ENCODE measurements around the gene ANOS1.

ANOS1 gene

DNA sequence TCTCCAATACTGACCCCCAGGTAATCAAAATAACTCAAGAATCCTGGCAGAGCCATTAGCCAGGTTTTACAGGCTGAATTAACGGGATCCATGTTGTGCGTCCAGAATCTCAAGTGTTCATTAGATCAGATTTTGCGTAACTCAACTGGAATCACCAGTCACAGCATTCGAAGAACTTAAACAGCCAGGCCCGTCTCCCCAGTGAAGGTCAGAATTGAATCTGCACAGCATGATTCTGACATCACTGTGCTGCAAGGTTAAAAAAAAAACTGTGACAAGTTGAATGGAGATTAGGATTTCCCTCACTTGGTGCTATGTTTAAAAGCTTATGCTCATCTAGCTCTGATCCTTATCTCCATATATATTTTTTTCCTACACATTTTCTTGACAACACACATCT lies 96.1 kb downstream of the ANOS1 start:
- no peak overlapping the region for H3K4me3 ChIP-seq (ENCODE audit: low read length)
- H3K27ac ChIP-seq (ENCODE audit: low read length): no peak overlapping the region
- DNase-seq (ENCODE audit: low read depth, low spot score): no peak
- peaks cover 3% of the 10 kb centered on the region; the same call in 1 of the 2 replicates for H3K4me1 ChIP-seq (ENCODE audit: control insufficient read depth, insufficient read depth, low read length)
- no CpG with 5 or more reads among the region's 5 CpGs for WGBS (ENCODE audit: insufficient coverage, insufficient read length)
- no peaks in the 10 kb centered on the region for H3K36me3 ChIP-seq (ENCODE audit: control insufficient read depth, insufficient read depth, low read length)
- H3K27me3 ChIP-seq (ENCODE audit: control insufficient read depth, insufficient read depth, low read length): no peaks in the 10 kb centered on the region
- H3K9me3 ChIP-seq (ENCODE audit: control insufficient read depth, insufficient read depth, low read length): no peaks in the 10 kb centered on the region

DNA sequence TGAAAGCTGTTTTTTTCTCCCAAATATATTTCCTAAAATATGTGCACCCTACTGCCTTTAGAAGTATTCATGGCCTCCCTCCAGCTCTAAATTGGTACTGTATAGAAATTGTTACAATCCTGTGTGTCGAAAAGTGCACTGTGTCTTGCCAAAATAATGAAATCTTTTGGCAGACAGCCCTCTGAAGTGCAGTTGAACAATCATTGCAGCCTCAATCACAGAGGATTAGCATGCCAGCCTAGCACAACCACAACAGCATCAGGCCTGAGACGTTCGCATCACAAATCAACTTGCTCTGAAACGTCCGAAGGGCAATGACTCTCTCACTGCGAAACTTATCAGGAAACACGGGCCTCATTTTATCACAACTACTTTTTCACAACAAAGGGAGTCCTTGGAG lies 99.0 kb downstream of the ANOS1 start:
- no peak for DNase-seq (ENCODE audit: low read depth, low spot score)
- Histone ChIP-seq H3K4me1 (ENCODE audit: control insufficient read depth, insufficient read depth, low read length) (no peaks in the 10 kb centered on the region; the same call in 1 of the 2 replicates), H3K27ac (ENCODE audit: low read length) (no peak overlapping the region), H3K9me3 (ENCODE audit: control insufficient read depth, insufficient read depth, low read length) (no peaks in the 10 kb centered on the region), H3K36me3 (ENCODE audit: control insufficient read depth, insufficient read depth, low read length) (no peaks in the 10 kb centered on the region), H3K4me3 (ENCODE audit: low read length) (no peak overlapping the region), H3K27me3 (ENCODE audit: control insufficient read depth, insufficient read depth, low read length) (no peaks in the 10 kb centered on the region)
- WGBS (ENCODE audit: insufficient coverage, insufficient read length): no CpG with 5 or more reads among the region's 7 CpGs

DNA sequence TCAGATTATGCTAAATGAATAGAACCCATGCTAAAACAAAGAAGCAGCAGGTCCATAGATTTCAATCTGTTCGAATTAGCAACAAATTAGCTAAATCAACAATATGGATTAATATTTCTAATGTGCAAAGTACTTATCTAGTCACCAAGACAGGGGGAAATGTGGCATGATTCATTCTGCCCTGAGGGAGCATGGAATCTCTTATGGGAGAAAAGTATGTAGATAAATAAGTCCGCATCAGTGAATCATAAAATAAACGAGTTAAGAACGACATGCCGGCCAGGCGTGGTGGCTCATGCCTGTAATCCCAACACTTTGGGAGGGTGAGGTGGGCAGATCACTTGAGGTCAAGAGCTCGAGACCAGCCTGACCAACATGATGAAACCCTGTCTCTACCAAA lies 102.1 kb downstream of the ANOS1 start:
- Histone ChIP-seq H3K27me3 (ENCODE audit: control insufficient read depth, insufficient read depth, low read length) (no peaks in the 10 kb centered on the region), H3K27ac (ENCODE audit: low read length) (no peak overlapping the region), H3K36me3 (ENCODE audit: control insufficient read depth, insufficient read depth, low read length) (no peaks in the 10 kb centered on the region), H3K4me1 (ENCODE audit: control insufficient read depth, insufficient read depth, low read length) (no peaks in the 10 kb centered on the region; the same call in 1 of the 2 replicates), H3K9me3 (ENCODE audit: control insufficient read depth, insufficient read depth, low read length) (no peaks in the 10 kb centered on the region), H3K4me3 (ENCODE audit: low read length) (no peak overlapping the region)
- no CpG with 5 or more reads among the region's 7 CpGs for WGBS (ENCODE audit: insufficient coverage, insufficient read length)
- no peak for DNase-seq (ENCODE audit: low read depth, low spot score)

DNA sequence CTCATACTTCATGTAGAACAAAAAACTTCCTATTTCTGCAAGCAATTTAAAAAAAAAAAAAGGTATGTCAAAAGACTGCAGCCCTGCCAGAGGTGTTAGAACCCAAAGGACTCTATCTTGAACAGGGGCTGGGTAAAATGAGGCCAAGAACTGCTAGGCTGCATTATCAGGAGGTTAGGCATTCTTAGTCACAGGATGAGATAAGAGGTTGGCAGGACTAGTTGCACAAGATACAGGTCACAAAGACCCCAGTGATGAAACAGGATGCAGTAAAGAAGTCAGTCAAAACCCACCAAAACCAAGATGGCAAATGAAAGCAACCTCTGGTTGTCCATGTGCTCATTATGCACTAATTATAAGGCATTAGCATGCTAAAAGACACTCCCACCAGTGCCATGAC lies 104.1 kb downstream of the ANOS1 start:
- DNase-seq (ENCODE audit: low read depth, low spot score): no peak
- Histone ChIP-seq H3K9me3 (ENCODE audit: control insufficient read depth, insufficient read depth, low read length) (no peaks in the 10 kb centered on the region), H3K27ac (ENCODE audit: low read length) (no peak overlapping the region), H3K4me1 (ENCODE audit: control insufficient read depth, insufficient read depth, low read length) (no peaks in the 10 kb centered on the region), H3K27me3 (ENCODE audit: control insufficient read depth, insufficient read depth, low read length) (no peaks in the 10 kb centered on the region), H3K36me3 (ENCODE audit: control insufficient read depth, insufficient read depth, low read length) (no peaks in the 10 kb centered on the region), H3K4me3 (ENCODE audit: low read length) (no peak overlapping the region)

DNA sequence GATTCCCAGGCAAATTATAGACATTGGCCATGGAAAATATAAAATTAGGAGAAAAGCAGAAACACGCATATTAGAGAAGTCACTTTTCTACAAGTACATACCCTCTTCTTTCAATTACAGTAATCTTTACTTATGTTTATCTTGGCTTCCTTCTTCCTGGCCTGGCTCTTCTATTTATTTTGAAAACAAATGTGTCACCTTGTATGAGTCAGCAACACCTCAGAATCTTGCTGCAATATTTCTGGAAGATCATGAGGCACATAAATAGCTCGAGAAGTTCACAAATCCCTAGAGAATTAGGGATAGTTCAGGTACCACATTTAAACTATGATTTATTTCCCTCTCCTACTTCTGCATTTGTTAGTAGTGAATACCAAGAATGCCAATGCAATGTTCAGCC lies 124.6 kb downstream of the ANOS1 start:
- no peak overlapping the region for H3K4me3 ChIP-seq (ENCODE audit: low read length)
- H3K36me3 ChIP-seq (ENCODE audit: control insufficient read depth, insufficient read depth, low read length): no peaks in the 10 kb centered on the region
- H3K27me3 ChIP-seq (ENCODE audit: control insufficient read depth, insufficient read depth, low read length): no peaks in the 10 kb centered on the region
- no peaks in the 10 kb centered on the region for H3K9me3 ChIP-seq (ENCODE audit: control insufficient read depth, insufficient read depth, low read length)
- DNase-seq (ENCODE audit: low read depth, low spot score): no peak
- H3K27ac ChIP-seq (ENCODE audit: low read length): no peak overlapping the region
- no CpG with 5 or more reads among the region's 2 CpGs for WGBS (ENCODE audit: insufficient coverage, insufficient read length)
- no peaks in the 10 kb centered on the region for H3K4me1 ChIP-seq (ENCODE audit: control insufficient read depth, insufficient read depth, low read length)

DNA sequence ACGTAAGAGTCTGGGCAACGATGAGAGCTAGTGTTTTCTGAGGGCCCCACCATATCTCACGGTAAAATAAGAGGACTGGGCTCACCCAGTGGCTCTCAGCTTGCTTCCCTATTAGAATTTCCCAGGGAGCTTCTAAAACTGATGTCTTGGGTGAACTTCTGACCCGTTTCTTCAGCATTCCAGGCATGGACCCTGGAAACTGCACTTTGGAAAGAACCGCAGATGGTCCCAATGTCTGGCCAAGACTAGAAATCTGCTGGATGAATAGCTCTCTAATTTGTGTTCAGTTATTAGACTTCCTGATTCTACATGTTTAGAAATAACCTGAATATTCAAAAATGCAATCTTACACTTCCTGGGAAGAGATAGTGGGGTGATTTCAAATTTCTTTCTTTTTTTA lies 127.8 kb downstream of the ANOS1 start:
- H3K4me3 ChIP-seq (ENCODE audit: low read length): no peak overlapping the region
- no CpG with 5 or more reads among the region's 5 CpGs for WGBS (ENCODE audit: insufficient coverage, insufficient read length)

DNA sequence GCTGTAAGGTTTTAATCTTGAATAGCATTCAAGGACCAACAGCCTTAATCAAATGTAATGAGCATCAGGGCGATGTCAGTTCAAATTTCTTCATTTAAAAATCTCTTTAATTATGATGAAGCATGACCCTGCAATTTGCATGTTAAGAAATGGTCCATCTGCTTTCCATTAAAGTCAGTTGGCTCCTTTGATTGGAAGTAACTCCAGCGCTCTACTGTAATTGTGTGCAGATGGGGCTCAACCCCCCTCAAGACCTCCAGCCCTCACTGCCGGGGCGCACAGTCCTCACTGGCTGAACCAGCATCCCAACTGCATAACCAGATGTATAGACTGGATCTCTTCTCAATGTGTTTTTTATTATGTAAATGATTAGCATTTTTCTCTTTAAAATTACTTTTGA lies 140.4 kb downstream of the ANOS1 start:
- Histone ChIP-seq H3K9me3 (ENCODE audit: control insufficient read depth, insufficient read depth, low read length) (no peaks in the 10 kb centered on the region), H3K4me3 (ENCODE audit: low read length) (no peak overlapping the region), H3K36me3 (ENCODE audit: control insufficient read depth, insufficient read depth, low read length) (no peaks in the 10 kb centered on the region), H3K27ac (ENCODE audit: low read length) (no peak overlapping the region), H3K27me3 (ENCODE audit: control insufficient read depth, insufficient read depth, low read length) (no peaks in the 10 kb centered on the region), H3K4me1 (ENCODE audit: control insufficient read depth, insufficient read depth, low read length) (no peaks in the 10 kb centered on the region)
- DNase-seq (ENCODE audit: low read depth, low spot score): no peak
- no CpG with 5 or more reads among the region's 4 CpGs for WGBS (ENCODE audit: insufficient coverage, insufficient read length)

More for the DNA sequence above, 127.8 kb downstream of the ANOS1 start:
- Histone ChIP-seq H3K4me1 (ENCODE audit: control insufficient read depth, insufficient read depth, low read length) (no peaks in the 10 kb centered on the region), H3K27me3 (ENCODE audit: control insufficient read depth, insufficient read depth, low read length) (no peaks in the 10 kb centered on the region), H3K9me3 (ENCODE audit: control insufficient read depth, insufficient read depth, low read length) (no peaks in the 10 kb centered on the region), H3K36me3 (ENCODE audit: control insufficient read depth, insufficient read depth, low read length) (no peaks in the 10 kb centered on the region), H3K27ac (ENCODE audit: low read length) (no peak overlapping the region)
- no peak for DNase-seq (ENCODE audit: low read depth, low spot score)

DNA sequence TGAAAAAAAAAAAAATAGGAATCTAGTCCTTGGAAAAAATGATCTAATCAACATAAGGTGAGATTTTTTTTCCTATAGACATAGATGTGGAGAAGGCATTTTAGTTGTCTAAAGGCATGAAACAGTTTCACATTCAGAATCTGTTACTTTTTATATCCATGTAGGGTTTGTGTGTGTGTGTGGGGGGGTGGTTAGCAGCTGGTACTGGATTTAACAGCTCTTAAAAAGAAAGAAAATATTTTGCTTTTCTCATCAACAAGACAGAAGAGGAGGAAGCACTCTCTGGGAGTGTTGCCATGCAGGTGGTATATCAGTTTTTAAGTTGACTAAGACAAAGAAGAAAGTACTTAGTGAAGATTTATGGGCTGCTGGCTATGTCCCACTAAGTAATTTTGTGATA lies 145.0 kb downstream of the ANOS1 start:
- H3K36me3 ChIP-seq (ENCODE audit: control insufficient read depth, insufficient read depth, low read length): no peaks in the 10 kb centered on the region; the same call in 1 of the 2 replicates
- no peak for DNase-seq (ENCODE audit: low read depth, low spot score)
- H3K27me3 ChIP-seq (ENCODE audit: control insufficient read depth, insufficient read depth, low read length): no peaks in the 10 kb centered on the region

DNA sequence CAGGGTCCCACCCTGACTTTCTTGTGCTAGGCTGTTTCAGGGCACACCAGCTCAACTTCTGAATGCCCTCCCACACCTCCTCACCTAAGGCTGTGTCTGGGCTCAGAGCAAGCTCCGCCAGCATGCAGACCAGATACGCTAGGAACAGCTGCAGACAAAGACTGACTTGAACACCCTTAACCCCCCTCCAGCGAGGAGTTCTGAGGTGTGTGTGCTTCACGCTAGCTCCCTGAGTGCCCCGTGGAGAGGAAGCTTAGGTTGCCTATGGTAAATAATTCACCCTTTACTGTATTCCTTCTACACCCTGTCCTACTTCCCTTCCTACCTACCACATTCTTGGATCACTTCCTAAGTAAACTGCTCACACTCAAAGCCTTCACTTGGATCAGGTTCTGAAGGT lies 152.3 kb downstream of the ANOS1 start:
- no peak overlapping the region for H3K4me3 ChIP-seq (ENCODE audit: low read length)
- no peaks in the 10 kb centered on the region for H3K27me3 ChIP-seq (ENCODE audit: control insufficient read depth, insufficient read depth, low read length)
- no peaks in the 10 kb centered on the region for H3K9me3 ChIP-seq (ENCODE audit: control insufficient read depth, insufficient read depth, low read length)
- no CpG with 5 or more reads among the region's 5 CpGs for WGBS (ENCODE audit: insufficient coverage, insufficient read length)
- H3K4me1 ChIP-seq (ENCODE audit: control insufficient read depth, insufficient read depth, low read length): no peaks in the 10 kb centered on the region
- no peak for DNase-seq (ENCODE audit: low read depth, low spot score)
- H3K36me3 ChIP-seq (ENCODE audit: control insufficient read depth, insufficient read depth, low read length): no peaks in the 10 kb centered on the region
- no peak overlapping the region for H3K27ac ChIP-seq (ENCODE audit: low read length)

More for the DNA sequence above, 145.0 kb downstream of the ANOS1 start:
- Histone ChIP-seq H3K4me1 (ENCODE audit: control insufficient read depth, insufficient read depth, low read length) (no peaks in the 10 kb centered on the region), H3K27ac (ENCODE audit: low read length) (no peak overlapping the region), H3K9me3 (ENCODE audit: control insufficient read depth, insufficient read depth, low read length) (no peaks in the 10 kb centered on the region), H3K4me3 (ENCODE audit: low read length) (no peak overlapping the region)

DNA sequence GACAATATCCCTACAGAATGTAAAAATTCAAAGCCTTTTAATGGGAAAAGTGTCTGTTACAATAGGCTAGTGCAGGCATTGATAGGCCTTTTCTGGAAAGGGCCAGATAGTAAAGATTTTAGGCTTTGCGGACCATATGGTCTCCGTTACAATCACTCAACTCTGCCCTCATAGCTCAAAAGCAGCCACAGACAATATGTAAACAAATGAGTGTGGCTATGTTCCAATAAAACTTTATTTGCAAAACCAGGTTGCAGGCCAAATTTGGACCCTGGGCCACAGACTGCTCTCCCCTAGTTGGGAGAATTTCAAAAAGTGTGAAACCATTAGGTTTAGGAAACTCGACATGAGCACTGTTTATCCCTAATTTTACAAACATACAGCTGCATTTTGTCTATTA lies 155.1 kb downstream of the ANOS1 start:
- WGBS (ENCODE audit: insufficient coverage, insufficient read length): no CpG with 5 or more reads among the region's 3 CpGs
- no peaks in the 10 kb centered on the region for H3K27me3 ChIP-seq (ENCODE audit: control insufficient read depth, insufficient read depth, low read length)
- no peak overlapping the region for H3K27ac ChIP-seq (ENCODE audit: low read length)
- no peaks in the 10 kb centered on the region for H3K4me1 ChIP-seq (ENCODE audit: control insufficient read depth, insufficient read depth, low read length)
- no peak overlapping the region for H3K4me3 ChIP-seq (ENCODE audit: low read length)
- H3K36me3 ChIP-seq (ENCODE audit: control insufficient read depth, insufficient read depth, low read length): 0 out of 2 replicates have a peak, but pooled peaks cover 2% of the 10 kb centered on the region
- no peak for DNase-seq (ENCODE audit: low read depth, low spot score)
- H3K9me3 ChIP-seq (ENCODE audit: control insufficient read depth, insufficient read depth, low read length): no peaks in the 10 kb centered on the region

DNA sequence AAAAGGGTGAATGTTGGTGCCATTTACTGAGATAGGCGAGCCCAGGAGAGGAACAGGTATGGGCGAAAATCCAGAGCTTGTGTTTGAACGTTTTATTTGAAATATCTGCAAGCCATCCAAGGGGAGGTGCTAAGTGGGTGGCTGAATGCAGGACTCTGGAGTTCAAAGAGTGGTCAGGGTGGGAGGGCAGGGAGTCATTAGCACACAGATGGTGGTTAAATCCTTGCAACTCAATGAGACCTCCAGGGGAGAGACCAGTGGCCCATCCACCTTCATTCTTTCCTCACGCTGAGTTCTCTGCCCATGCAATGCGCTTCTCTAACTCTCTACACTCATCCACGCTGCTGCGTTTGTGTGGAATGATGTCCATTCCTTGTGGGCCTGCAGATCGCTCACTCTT lies 166.2 kb downstream of the ANOS1 start:
- H3K4me3 ChIP-seq (ENCODE audit: low read length): no peak overlapping the region
- no peaks in the 10 kb centered on the region for H3K4me1 ChIP-seq (ENCODE audit: control insufficient read depth, insufficient read depth, low read length)
- 0 out of 2 replicates have a peak, but pooled peaks cover 2% of the 10 kb centered on the region for H3K36me3 ChIP-seq (ENCODE audit: control insufficient read depth, insufficient read depth, low read length)
- no CpG with 5 or more reads among the region's 8 CpGs for WGBS (ENCODE audit: insufficient coverage, insufficient read length)
- H3K27me3 ChIP-seq (ENCODE audit: control insufficient read depth, insufficient read depth, low read length): no peaks in the 10 kb centered on the region
- DNase-seq (ENCODE audit: low read depth, low spot score): no peak
- no peak overlapping the region for H3K27ac ChIP-seq (ENCODE audit: low read length)
- H3K9me3 ChIP-seq (ENCODE audit: control insufficient read depth, insufficient read depth, low read length): no peaks in the 10 kb centered on the region
